Measurements from ENCODE around the gene ZNF260. TPM values are rescaled to one million over a fixed set of nuclear protein-coding genes. Genes with fewer than 3 reads are reported as not detected.
A peak's percentile ranks its signal among the peaks of the same experiment; 100 is the strongest.

ZNF260 gene
- total and polyA plus RNA-seq, 3 donors from 2014 or later: 5.7 to 15.4 (median 14.2) TPM

GRCh38 chr19:36488118-36488845 lies 39.8 kb downstream of the ZNF260 start:
- H3K9me3 ChIP-seq: no peaks in the 10 kb centered on the region
- DNase-seq: no peak
- H3K27me3 ChIP-seq: no peaks in the 10 kb centered on the region
- TF ChIP-seq POLR2A (IDR thresholded peaks at IDR 0.05): no peak
- TF ChIP-seq CTCF (IDR thresholded peaks at IDR 0.05): no peak
- H3K4me3 ChIP-seq: peak overlapping the region; percentile 66 to 82
- WGBS, 2 donors: 49 to 50% methylated on average over 9 of the region's 9 CpGs
- H3K27ac ChIP-seq: no peak overlapping the region
- no peaks in the 10 kb centered on the region for H3K36me3 ChIP-seq (ENCODE audit: low read depth, missing control alignments)
- intact Hi-C loops (cut with DNase I; ENCODE audit: low total_unique reads): no loop called here
- peaks cover 3% of the 10 kb centered on the region for H3K4me1 ChIP-seq

- H3K4me3 ChIP-seq: no peak overlapping the region
- TF ChIP-seq POLR2A (IDR thresholded peaks at IDR 0.05) (no peak), CTCF (IDR thresholded peaks at IDR 0.05) (no peak)
- H3K27me3 ChIP-seq: no peaks in the 10 kb centered on the region
- WGBS, 2 donors: 92 to 96% methylated on average over 6 of the region's 6 CpGs
- DNase-seq: no peak
- no peak overlapping the region for H3K27ac ChIP-seq
- no peaks in the 10 kb centered on the region for H3K36me3 ChIP-seq (ENCODE audit: low read depth, missing control alignments)
- H3K9me3 ChIP-seq: no peaks in the 10 kb centered on the region
- no peaks in the 10 kb centered on the region for H3K4me1 ChIP-seq
- intact Hi-C loops (cut with DNase I; ENCODE audit: low total_unique reads): no loop called here
These were observed 44.4 kb downstream of the ZNF260 start for GRCh38 chr19:36483653-36484052.

- Histone ChIP-seq H3K27me3 (no peaks in the 10 kb centered on the region), H3K4me3 (no peak overlapping the region), H3K4me1 (no peaks in the 10 kb centered on the region), H3K27ac (no peak overlapping the region), H3K9me3 (no peaks in the 10 kb centered on the region), H3K36me3 (ENCODE audit: low read depth, missing control alignments) (no peaks in the 10 kb centered on the region)
- TF ChIP-seq POLR2A (IDR thresholded peaks at IDR 0.05): no peak
- TF ChIP-seq CTCF (IDR thresholded peaks at IDR 0.05): no peak
- WGBS, 2 donors: 68 to 78% methylated on average over 2 of the region's 2 CpGs
- intact Hi-C loops (cut with DNase I; ENCODE audit: low total_unique reads): no loop called here
- DNase-seq: no peak
These were observed 45.2 kb downstream of the ZNF260 start for GRCh38 chr19:36482876-36483275.

Other genes starting within 250 kb of the ZNF260 start
- gene ZFP14, start 149.1 kb downstream of the ZNF260 start, total RNA-seq: 1 to 10 TPM; 3.5 to 5.1 TPM
- 1.1 TPM for gene ZFP14, start 149.1 kb downstream of the ZNF260 start, polyA plus RNA-seq (ENCODE audit: insufficient read depth, low read depth, low replicate concordance)
- 1 to 10 TPM; 6.8 to 8.3 TPM for gene ZFP82, start 109.6 kb downstream of the ZNF260 start, total RNA-seq
- 6.5 TPM for gene ZFP82, start 109.6 kb downstream of the ZNF260 start, polyA plus RNA-seq (ENCODE audit: insufficient read depth, low read depth, low replicate concordance)
- 10 to 100 TPM; 12.1 to 15.0 TPM for gene ZNF566, start 38.7 kb downstream of the ZNF260 start, total RNA-seq
- gene ZNF566, start 38.7 kb downstream of the ZNF260 start, polyA plus RNA-seq (ENCODE audit: insufficient read depth, low read depth, low replicate concordance): 7.5 TPM
- 10 to 100 TPM; 20.3 to 20.5 TPM for gene ZNF529, start 45.0 kb upstream of the ZNF260 start, total RNA-seq
- gene ZNF529, start 45.0 kb upstream of the ZNF260 start, polyA plus RNA-seq (ENCODE audit: insufficient read depth, low read depth, low replicate concordance): 18.8 TPM
- 10 to 100 TPM; 21.7 to 26.8 TPM for gene ZNF382, start 77.0 kb upstream of the ZNF260 start, total RNA-seq
- 5.9 TPM for gene ZNF382, start 77.0 kb upstream of the ZNF260 start, polyA plus RNA-seq (ENCODE audit: insufficient read depth, low read depth, low replicate concordance)
- 10 to 100 TPM; 10.2 to 12.8 TPM for gene ZNF461, start 138.6 kb upstream of the ZNF260 start, total RNA-seq
- 13.0 TPM for gene ZNF461, start 138.6 kb upstream of the ZNF260 start, polyA plus RNA-seq (ENCODE audit: insufficient read depth, low read depth, low replicate concordance)
- 10 to 100 TPM in 1 of 2 donors, 1 to 10 TPM in 1; 9.8 to 17.0 TPM for gene ZNF567, start 159.3 kb upstream of the ZNF260 start, total RNA-seq
- 17.9 TPM for gene ZNF567, start 159.3 kb upstream of the ZNF260 start, polyA plus RNA-seq (ENCODE audit: insufficient read depth, low read depth, low replicate concordance)
- 10 to 100 TPM; 10.6 to 17.8 TPM for gene ZNF850, start 244.5 kb upstream of the ZNF260 start, total RNA-seq
- gene ZNF850, start 244.5 kb upstream of the ZNF260 start, polyA plus RNA-seq (ENCODE audit: insufficient read depth, low read depth, low replicate concordance): 4.1 TPM

Measured in testis (tissue), 3 donors.